NCI-H1092 treated with DMSO at 0.1 percent for 48 hours (cell line): ENCODE measurements around the gene BLCAP.
A peak's percentile ranks its signal among the peaks of the same experiment; 100 is the strongest.

Source experiments
- DNase-seq: peaks from one replicate; lab custom pipeline; 2025; lab: John Stamatoyannopoulos, UW

The BLCAP gene

DNA sequence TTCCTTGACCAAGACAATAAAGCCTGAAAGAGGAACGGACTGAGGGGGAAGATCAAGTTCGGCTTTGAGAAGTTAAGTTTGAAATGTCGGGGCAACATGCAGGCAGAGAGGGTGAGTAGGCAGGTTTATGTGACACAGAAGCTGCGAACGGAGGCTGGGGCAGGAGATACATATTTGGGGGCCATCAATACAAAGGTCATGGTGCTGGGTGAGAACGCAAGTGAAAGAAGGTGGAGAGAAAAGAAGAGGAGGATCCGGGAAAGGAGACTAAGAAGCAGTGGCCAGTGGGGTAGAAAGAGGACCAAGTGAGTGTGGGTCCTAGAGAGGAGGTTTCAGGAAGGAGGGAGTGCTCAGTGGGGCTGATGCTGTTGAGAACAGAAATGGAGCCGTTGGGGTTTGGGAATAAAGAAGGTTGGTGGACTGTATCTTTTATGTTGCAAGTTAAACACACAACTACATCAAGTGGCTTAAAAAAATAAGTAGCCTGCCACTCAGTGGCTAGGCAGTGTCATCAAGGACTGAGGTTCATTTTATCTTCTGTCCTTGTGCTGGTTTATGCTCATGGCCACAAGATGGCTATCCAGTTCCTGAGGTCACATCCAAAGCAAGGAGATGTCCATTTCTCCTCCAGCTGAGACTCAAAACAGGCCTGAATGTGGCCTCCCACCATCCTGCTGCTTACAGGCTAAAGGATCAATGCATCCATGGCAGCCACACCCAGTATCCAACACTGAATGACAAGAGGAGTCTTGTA lies 1.7 kb upstream of the BLCAP start:
- no peak for DNase-seq

DNA sequence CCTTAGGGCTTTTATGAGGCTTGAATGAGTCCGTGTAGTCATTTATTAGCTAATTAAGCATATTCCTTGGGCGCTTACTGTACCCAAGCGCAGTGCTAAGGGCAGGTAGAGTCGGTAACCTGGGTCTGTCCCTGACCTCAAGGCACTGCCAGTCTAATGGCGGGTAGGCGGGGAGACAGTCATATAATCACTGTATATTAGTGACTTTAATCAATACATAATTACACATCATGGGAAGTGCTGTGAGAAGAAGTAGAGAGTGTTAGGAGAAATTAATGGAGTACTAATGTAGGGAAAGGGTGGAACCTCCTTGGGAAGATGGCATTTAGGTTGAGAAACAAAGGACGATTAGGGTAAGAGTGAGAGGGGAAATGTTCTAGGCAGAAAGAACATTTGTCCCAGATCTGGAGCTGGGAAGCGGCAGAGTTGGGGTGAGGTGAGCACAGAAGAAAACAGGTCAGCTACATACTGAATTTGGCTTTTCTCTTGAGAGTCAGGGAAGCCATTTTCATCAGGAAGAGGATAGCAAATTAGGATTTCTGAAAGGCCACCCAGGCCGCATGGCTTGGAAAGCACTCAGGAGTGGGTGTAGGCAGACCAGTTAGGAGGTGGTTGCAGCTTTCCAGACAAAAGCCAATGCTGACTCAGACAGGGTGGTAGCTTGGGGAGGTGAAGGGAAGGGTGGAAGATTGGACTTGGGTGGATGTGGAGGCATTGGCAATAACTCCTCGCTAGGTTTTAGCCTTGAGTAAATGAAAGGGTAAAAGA lies 954 bp upstream of the BLCAP start:
- DNase-seq = no peak

DNA sequence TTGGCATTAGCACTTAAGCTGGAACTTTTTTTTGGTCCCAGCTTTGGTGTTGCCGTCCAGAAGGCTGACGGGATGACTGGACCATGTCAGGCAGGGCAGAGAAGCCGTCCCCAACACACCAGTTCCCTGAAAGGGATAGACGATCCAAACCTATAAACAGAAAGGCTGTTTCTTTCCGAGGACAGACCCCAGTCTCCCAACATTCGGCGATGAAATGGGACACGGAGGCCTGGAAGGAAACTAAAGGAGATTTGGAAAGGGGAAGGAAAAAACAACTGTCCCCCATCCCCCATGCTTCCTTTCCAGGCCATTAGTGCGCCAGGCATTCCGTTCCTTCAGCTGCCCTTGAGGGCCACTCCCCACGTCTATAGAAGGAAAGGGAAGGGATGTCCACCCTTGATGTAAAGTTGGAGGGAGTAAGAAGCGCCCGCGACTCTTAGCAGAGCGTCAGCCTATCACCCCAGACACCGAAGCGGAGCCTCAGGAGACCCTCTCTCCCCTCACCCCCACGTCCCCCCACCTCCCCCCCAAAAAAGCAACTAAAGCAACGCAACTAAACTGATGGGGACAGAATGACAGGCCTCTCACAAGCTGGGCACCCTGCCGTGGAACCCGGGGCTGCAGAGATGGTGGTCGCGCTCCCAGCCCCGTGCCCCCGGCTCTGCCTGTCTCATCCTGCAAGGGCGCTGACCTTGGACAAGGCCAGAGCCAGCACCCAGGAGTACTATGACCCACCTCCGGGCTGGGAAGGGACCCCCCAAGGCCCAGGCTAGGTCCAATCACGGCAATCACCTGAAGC lies 638 bp downstream of the BLCAP start:
- no peak for DNase-seq

DNA sequence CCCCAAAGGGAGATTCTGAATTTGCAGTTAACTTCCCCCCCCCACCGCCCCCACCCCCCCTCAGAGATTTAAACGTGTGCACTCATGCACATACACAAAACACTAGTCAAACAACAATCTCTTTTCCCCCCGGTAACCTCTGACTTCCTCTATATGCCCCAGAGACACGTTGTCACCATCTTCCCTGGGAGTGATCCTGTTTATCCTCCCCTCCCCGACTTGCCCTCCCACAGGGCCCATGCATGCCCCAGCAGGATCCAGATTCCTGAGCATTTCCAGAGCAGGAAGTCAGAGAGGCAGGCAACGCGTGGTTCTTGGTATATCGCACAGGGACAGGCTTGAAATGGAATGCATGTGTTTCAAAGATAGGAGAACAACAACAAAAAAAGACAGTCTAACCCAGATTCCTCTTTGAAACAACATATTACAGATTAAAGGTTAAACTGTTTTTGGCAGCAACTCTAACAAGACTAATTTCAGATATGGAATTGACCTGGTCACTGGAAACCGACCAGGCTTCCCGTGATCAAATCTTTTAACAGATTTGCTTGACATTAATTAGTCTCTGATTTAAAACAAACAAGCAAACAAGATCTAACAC lies 1.3 kb downstream of the BLCAP start:
- no peak for DNase-seq

DNA sequence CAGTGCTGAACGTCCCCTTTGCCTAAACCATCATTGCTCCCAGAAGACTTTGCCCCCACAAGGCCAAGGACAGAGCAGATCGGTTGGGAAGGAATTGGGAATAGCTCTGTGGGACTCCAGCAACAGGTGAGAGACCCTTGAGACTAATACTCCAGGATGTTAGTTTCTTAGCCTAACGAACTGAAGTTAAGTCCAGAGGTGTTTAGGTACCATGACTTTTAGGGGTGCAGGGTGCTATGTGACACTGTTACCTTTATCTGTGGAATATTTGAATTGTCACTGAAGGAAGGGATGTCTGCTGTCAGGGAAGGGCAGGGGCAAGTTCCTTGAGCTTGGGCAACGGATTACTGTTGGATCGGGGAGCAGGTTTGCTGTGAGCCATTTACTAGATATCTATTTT lies 1.9 kb downstream of the BLCAP start:
- no peak for DNase-seq

DNA sequence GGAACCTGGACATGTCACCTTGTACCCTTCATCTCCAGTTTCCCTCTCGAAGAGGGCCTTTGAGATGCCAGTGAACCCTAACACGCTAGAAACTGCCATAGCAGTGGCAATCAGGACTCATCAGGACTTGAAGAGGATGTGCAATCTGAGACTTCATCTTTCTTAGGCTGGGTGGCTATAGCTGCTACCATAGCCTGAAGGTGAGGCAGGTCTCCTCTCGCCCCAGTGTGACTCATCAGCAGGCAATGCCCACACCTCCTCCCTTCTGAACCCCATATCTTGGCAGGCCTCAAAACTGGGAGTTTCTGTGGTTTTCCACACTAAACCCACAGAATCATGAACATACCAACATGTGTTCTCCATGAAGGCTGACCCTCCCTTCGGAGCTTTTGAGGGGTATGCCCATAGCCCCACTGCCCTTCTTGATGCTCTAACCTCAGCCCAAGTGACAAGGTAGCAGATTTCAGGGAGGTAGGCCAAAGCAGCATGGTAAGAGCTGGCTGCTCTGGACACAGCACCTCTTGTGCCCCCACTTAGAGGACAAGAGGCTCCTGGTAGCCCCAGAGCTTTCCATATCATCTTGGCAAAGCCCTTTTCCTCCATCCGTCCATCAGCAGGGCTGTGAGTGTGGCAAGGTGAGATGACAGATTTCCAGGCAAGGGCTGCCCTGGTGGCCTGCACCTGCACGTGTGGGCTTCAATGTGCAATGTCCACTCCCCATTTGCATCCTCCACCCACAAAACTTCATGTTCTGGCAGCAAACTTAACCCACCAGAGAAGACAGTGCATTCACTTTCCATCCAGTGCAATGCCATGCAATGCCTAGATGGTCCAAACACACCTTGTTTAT lies 2.6 kb downstream of the BLCAP start:
- no peak for DNase-seq

DNA sequence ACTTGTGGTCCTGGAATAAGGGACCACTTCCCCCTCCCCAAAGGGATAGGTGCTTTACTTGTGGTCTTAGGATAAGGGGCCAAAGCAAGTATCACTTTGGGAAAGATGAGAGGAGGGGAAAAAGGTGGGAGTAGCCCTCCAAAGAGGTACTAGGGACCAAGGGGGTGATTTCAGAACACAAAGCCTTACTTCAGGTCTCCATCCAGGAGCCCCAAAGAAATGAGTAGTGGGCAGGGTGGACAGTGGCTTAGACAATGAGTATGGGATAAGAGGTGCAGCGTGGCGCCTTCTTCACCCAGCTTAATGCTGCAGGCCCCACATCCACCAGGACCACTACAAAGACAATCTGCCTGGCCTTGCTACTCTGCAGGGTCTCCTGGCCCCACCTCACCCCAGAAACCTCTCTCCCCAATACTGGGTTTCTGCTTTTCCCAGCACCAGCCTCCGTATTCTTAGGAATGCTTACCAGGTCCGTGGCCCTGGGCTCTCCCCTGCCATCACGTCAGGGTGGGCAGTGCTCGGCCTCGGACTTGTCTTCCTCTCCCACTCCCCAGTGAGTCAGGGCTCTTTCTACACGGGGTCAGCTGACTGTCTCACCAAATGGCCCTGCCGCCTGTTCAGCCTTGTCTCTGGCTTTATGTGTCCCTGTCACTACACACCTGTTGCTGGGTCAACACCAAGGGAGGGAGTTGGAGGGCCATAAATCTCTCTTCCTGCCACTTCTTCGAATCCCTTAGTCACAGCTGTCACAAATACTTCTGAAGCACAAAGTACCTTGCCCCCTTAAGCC lies 3.6 kb downstream of the BLCAP start:
- no peak for DNase-seq

DNA sequence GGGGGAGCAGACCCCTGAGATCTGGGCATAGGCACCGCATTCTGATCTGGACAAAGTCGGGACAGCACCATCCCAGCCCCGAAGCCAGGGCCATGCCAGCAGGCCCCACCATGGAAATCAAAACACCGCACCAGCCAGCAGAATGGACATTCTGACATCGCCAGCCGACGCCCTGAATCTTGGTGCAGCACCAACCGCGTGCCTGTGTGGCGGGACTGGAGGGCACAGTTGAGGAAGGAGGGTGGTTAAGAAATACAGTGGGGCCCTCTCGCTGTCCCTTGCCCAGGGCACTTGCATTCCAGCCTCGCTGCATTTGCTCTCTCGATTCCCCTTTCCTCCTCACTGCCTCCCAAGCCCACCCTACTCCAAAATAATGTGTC lies 4.7 kb downstream of the BLCAP start:
- no peak for DNase-seq

DNA sequence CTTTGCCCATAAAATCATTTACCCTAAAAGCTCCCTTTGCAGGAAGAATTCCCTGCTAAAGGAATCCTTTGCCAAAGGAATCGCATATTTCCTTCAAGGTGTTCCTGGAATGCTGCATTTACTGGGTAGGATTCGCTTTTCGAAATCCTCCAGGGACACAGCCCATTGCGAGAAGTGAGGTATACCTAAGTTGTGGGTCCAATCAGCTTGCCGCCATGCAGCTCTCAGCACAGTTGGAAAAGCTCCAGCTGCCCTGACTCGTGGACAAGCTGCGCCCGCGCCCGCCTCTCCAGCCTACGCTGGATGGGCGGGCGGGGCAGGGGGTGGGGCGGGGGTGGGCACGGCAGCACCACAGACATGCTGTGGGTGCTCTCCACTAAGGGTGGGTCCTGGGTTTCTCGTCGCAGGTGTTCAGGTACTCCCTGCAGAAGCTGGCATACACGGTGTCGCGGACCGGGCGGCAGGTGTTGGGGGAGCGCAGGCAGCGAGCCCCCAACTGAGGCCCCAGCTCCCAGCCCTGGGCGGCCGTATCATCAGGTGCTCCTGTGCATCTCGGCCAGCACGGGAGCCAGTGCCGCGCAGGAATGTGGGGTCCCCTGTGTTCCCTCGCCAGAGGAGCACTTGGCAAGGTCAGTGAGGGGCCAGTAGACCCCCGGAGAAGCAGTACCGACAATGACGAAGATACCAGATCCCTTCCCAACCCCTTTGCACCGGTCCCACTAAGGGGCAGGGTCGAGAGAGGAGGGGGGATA lies 5.2 kb downstream of the BLCAP start:
- DNase-seq = peak; percentile 54

DNA sequence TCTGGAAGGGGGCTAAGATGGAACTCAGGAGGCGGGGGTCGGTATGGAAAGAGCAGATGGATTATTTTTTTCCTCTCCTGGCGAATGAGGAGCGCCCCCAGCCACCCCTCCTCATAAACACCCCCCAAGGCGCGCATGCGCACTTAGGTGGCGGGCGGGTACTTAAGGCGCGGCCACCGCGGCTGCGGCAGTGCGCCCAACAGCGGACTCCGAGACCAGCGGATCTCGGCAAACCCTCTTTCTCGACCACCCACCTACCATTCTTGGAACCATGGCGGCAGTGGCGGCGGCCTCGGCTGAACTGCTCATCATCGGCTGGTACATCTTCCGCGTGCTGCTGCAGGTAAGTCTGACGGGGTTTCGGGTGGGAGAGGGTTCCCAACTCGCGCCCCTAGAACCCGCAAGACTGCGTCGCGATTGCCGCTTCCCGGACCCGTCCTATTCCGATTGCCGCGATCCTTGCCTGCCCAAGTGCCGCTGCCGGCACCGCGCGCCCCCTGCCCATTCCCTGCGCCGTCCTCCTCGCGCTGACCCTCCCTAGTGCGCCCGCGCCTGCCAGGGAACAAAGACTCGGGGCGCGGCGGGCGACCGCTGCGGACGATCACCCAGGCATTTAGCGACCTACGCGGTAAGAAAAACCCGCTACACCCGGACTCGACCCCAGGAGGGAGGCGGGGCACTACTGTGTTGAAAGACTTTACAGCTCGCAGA lies 6.5 kb downstream of the BLCAP start, which contains the start of gene NNAT:
Gene NNAT (plus strand): TSS at position 190 of the 711 bp plus-strand sequence. CDS start 82 bp downstream, at position 272.
- no peak for DNase-seq

DNA sequence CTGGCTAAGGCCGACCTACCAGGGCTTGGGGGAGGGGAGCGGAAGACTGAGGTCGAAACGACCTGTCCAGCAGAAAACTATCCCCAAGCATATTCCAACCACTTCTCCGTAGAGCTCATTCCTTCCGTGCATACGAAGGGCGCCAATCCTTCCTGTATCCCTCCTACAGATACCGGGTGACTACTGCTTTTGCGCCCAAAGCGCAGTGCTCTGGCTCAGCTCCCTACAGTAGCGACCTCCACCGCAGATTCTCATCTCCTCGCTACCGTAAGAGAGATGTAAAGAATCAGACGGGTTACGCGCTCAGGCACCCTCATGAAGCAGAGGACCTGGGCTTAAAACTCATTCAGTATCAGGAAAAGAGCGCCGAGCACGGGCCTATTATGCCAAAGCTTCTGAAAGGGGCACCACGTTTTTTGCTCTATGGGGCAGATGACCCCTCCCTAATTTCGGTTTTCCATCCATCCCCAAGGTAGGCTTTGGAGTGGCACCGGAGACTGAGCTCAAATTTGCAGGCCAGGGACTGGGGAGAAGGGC lies 7.2 kb downstream of the BLCAP start:
- no peak for DNase-seq

DNA sequence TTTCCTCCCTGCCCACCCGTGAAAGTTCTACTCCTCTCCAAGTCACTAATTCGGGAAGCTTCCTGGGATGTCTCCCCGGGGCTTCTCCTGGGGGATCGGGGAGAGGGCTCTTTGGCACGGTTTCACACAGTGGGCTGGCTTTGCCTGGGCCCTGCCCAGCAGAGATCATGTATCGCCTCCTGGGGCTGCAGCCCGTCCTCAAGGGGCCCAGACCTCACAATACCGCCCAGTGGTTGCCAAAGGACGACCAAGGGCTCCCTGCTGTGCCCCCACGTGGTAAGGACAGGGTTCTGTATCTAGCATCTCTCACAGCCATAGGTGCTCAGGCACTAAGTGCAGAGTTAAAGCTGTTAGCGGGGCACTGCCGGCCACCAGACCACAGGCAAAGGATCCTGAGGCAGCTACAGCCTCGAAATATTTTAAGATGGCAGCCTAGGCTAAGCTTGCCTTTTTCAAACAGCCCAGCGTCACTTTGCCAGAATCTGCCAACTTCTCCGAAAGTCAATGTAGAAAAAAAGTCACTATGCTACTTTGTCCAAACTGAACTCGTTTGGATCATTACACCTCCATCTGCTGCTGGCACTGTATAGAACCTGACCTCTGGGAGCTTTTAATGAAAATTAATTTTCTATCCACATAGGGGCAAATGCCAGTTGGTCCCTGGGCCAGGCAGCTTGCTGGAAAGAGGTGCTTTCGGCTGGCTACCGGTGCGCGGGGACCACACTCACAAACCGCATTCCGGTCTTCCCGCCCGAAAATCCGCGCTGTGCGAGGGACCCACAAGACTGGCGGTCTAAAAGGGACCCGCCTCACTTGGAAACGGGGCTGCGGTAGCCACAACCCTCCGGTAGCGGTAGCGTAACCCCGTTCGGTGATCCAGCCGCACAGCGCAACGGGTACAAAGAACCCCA lies 7.9 kb downstream of the BLCAP start:
- peak; percentile 94 for DNase-seq

DNA sequence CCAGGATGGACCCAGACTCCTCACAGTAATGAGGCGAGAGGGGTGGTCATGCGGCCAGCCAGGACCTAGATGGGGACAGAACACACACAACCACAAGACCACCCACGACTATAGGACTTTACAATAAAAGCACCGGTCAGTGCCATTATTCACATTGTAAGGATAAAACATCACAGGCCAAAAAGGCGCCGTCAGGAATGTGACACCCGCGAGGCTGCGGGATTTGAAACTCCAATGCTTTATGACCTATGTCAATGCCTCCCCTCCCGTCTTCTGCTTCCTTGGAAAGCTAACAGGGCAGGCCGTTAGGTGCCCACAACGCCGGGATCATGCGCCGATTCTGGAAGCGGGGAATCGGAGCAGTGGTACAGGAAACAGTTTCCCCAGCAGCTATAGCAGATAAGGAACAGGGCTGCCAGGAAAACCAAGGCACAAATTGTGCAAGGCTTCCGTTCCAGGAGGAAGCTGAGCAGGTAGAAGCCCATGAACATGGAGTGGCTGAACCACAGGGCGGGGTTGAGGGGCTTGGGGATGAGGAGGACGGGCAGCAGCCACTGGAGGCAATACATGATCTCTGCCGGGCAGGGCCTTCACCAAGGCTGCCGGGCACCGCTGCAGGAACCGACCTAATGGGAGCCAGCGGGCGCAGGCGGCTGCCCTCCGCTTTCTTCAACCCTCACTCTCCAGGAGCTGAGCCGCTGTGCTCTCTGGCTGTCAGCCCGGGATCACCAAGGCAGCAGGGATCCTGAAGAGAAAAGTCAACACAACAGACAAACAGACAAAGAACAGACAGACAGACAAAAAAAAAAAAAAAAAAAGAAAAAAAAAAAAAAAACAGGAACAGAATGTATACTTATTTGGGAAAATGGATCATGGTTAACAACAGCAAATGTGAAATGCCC lies 8.8 kb downstream of the BLCAP start:
- peak; percentile 91 for DNase-seq

DNA sequence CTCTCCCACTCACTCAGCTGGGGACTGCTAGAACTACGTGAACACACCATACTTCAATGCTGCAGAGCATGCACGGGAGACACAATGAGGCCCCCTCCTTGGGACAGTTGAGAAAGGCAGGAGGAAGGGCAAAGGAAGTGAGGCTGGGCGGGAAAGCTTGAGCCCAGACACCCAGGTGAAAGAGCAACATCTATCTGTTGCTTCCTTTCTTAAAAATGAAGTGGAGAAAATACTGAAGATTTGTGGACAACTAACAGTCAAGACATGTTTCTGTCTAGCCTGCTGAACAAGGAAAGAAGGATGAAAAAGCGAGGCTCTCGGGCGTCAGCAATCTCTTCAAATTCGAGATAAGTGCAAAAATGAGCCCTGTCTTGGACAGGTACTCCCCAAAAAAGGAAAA lies 9.6 kb downstream of the BLCAP start:
- no peak for DNase-seq

DNA sequence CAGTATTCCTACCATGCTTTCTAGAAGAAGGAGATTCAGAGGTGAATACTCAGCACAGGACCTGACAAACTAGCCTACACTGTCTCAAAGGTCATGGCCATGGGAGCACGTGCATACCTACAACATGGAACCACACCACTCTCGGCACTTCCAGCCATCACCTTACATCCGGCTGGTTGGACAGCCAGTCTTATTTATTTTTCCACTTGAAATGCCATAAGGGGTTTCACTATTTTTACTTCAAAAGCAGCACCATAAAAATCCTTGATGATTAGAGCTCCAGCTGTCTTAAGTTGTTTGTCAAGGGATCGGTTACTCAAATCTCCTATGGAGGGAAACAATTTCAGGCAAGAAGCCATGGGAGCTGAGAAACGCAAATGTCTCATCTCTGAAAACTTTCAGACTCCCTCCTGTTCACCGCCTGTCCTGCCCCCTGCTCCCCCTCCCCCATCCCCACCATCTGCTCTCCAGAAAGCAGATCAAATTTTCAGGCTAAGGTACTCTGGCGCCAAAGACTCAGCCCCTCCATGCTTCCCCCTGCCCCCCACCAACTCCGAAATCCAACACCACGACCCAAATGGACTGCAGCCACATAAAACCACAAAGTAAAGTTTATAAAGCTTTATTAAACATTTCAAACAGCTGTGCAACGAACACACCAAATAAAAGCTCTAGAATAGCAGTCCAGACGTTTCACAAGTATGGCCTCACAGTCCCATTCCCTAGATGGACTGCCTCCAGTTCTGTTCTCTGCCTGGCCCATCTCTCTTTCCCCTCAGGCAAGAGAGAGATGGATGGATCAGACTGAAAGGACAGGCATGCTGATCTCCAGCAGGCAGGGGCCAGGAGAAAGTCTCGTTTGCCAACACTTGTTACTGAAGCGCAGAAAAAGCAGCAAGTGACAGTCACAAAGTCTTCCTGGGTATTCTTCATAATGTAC lies 10.6 kb downstream of the BLCAP start:
- peak; percentile 63 for DNase-seq

DNA sequence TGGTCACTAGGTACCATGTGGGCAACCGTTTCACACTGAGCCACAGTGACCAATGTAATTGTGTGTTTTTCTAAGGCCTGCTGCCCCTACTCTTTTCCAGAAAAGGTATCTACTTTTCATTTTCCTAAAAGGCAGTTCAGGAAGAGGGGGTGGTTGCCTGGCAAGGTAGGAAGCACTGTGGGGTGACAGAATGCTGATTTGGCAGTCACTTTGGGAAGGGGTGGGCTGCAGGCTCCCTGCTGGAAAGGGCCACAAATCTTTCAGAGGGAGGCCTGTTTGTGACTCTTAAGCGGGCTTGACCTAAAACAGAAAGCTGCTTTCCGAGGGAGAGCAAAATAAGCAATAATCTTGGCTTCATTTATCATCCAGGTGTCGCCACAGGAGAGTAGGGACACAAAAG lies 11.8 kb downstream of the BLCAP start:
- no peak for DNase-seq
